Progenitor cell of endocrine pancreas (in vitro differentiated cells): Measurements from ENCODE around the gene TLE5. TPM values are rescaled to one million over a fixed set of nuclear protein-coding genes. Genes with fewer than 3 reads are reported as not detected.

Experiments used
- DNase-seq: peaks from one replicate; pipeline ENCODE4 v3.0.0; 2021; ENCODE audit warnings: low spot score; ENCODE audit not compliant: unreplicated experiment
- H3K27ac Mint-ChIP-seq: 2 replicates; pipeline ENCODE4 v1.8.0; 2021; ENCODE audit warnings: mild to moderate bottlenecking, moderate library complexity, mixed read lengths
- H3K27me3 Mint-ChIP-seq: 2 replicates; pipeline ENCODE4 v1.8.0; 2021; ENCODE audit warnings: mixed read lengths
- H3K36me3 Mint-ChIP-seq: 2 replicates; pipeline ENCODE4 v1.8.0; 2022; ENCODE audit warnings: mixed read lengths; ENCODE audit not compliant: insufficient read depth
- H3K4me1 Mint-ChIP-seq: 2 replicates; pipeline ENCODE4 v1.8.0; 2021; ENCODE audit warnings: low read depth, mixed read lengths
- H3K4me3 Mint-ChIP-seq: 2 replicates; pipeline ENCODE4 v1.8.0; 2021; ENCODE audit warnings: low read depth, mild to moderate bottlenecking, moderate library complexity, mixed read lengths
- H3K9me3 Mint-ChIP-seq: 2 replicates; pipeline ENCODE4 v1.8.0; 2021; ENCODE audit warnings: low read depth, mixed read lengths
- total RNA-seq: library from RNA; stranded (reverse); gene quantifications from 2 replicates; pipeline ENCODE4 v1.2.1, GENCODE V29; 2021
- TF ChIP-seq, protein P1 (sequence below): fragments of 200-600 bp; sonication (generic); IDR thresholded peaks from one replicate; pipeline ENCODE4 v1.5.0; 2021; ENCODE audit warnings: antibody characterized with exemption, mild to moderate bottlenecking; ENCODE audit not compliant: unreplicated experiment

Gene TLE5
- total RNA-seq, 1 donor from 2014 or later = 507 TPM

GRCh38 chr19:3024870-3025548, 37.3 kb downstream of the TLE5 start:
- no peak for DNase-seq
- H3K4me1 Mint-ChIP-seq = peaks cover 21% of the 10 kb centered on the region
- peak overlapping the region; percentile 93 for H3K27ac Mint-ChIP-seq
- no peaks in the 10 kb centered on the region for H3K9me3 Mint-ChIP-seq
- no peaks in the 10 kb centered on the region for H3K27me3 Mint-ChIP-seq
- H3K4me3 Mint-ChIP-seq = peak overlapping the region; percentile 64
- TF ChIP-seq, protein P1, sequence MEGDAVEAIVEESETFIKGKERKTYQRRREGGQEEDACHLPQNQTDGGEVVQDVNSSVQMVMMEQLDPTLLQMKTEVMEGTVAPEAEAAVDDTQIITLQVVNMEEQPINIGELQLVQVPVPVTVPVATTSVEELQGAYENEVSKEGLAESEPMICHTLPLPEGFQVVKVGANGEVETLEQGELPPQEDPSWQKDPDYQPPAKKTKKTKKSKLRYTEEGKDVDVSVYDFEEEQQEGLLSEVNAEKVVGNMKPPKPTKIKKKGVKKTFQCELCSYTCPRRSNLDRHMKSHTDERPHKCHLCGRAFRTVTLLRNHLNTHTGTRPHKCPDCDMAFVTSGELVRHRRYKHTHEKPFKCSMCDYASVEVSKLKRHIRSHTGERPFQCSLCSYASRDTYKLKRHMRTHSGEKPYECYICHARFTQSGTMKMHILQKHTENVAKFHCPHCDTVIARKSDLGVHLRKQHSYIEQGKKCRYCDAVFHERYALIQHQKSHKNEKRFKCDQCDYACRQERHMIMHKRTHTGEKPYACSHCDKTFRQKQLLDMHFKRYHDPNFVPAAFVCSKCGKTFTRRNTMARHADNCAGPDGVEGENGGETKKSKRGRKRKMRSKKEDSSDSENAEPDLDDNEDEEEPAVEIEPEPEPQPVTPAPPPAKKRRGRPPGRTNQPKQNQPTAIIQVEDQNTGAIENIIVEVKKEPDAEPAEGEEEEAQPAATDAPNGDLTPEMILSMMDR = no peak
- H3K36me3 Mint-ChIP-seq = peaks cover 7% of the 10 kb centered on the region

GRCh38 chr19:3024509-3024869, 37.8 kb downstream of the TLE5 start:
- peaks cover 10% of the 10 kb centered on the region for H3K36me3 Mint-ChIP-seq
- peaks cover 21% of the 10 kb centered on the region for H3K4me1 Mint-ChIP-seq
- no peaks in the 10 kb centered on the region for H3K9me3 Mint-ChIP-seq
- DNase-seq = no peak
- peak overlapping the region; percentile 64 for H3K4me3 Mint-ChIP-seq
- TF ChIP-seq, protein P1 = no peak
- H3K27me3 Mint-ChIP-seq = no peaks in the 10 kb centered on the region
- peak overlapping the region; percentile 93 for H3K27ac Mint-ChIP-seq

- TF ChIP-seq, protein P1 = no peak
- no peak for DNase-seq
- Mint-ChIP-seq H3K4me3 (no peak overlapping the region), H3K27ac (no peak overlapping the region), H3K27me3 (no peaks in the 10 kb centered on the region), H3K4me1 (peaks cover 14% of the 10 kb centered on the region), H3K9me3 (no peaks in the 10 kb centered on the region), H3K36me3 (peaks cover 12% of the 10 kb centered on the region)
Observed at GRCh38 chr19:3020321-3020960, 41.9 kb downstream of the TLE5 start.

DNA sequence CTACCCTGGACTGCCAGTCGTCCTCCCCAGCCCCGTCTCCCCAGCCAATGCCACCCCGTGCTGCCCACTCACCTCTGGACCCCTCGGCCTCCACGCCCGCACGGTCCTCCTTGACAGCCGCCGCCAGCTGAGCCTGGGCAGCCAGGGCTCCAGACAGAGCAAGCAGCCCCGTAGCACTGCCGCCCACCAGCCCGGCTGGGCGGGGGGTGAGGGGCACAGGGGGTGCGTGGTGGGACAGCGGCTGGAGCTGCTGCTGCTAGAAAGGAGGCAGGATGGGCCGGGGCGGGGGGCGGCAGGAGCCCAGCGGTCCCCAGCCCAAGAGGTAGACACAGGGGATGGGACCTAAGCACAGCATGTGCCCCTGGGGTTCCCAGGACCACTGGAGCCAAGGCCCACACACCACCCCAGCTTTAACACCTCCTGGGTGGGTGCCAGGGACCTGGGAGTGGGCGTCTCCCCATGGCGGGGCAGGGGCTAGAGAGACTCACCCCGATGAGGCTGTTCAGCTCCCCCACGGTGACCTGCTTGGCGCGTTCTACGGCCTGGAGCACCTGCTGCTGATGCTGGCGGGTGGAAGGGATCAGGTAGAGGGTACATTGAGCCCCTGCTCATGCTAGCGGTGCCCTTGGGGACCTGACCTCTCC, 43.0 kb downstream of the TLE5 start:
- peaks cover 4% of the 10 kb centered on the region for H3K4me1 Mint-ChIP-seq
- no peaks in the 10 kb centered on the region for H3K27me3 Mint-ChIP-seq
- TF ChIP-seq, protein P1 = no peak
- no peak for DNase-seq
- H3K4me3 Mint-ChIP-seq = no peak overlapping the region
- peaks cover 19% of the 10 kb centered on the region for H3K36me3 Mint-ChIP-seq
- H3K27ac Mint-ChIP-seq = no peak overlapping the region
- H3K9me3 Mint-ChIP-seq = no peaks in the 10 kb centered on the region

DNA sequence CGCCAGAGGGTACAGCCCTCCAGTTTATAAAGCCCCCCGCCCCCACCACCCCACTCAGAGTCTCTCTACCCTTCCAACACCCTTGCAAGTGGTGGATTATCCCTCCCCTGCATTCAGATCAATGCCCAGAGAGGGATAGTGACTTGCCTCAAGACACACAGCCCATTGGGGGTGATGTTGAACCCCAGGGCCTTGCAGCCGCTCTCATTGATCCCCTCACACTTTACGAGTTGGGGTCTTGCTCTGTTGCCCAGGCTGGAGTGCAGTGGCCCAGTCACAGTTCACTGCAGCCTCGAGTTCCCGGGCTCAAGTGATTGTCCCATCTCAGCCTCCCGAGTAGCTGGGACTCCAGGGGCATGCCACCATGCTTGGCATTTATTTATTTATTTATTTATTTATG, 44.4 kb downstream of the TLE5 start:
- TF ChIP-seq, protein P1 = no peak
- H3K27me3 Mint-ChIP-seq = no peaks in the 10 kb centered on the region
- no peak overlapping the region for H3K4me3 Mint-ChIP-seq
- peaks cover 20% of the 10 kb centered on the region for H3K36me3 Mint-ChIP-seq
- DNase-seq = no peak
- H3K4me1 Mint-ChIP-seq = peaks cover 2% of the 10 kb centered on the region
- no peak overlapping the region for H3K27ac Mint-ChIP-seq
- H3K9me3 Mint-ChIP-seq = no peaks in the 10 kb centered on the region
